HG02623 (cell line): ENCODE results near the gene DNM3.

Source experiments
- ATAC-seq: cut with Tn5 transposase; IDR thresholded peaks from one replicate; pipeline ENCODE4 v1.9.1; 2021; ENCODE audit warnings: moderate library complexity; ENCODE audit not compliant: unreplicated experiment

The DNM3 gene

DNA sequence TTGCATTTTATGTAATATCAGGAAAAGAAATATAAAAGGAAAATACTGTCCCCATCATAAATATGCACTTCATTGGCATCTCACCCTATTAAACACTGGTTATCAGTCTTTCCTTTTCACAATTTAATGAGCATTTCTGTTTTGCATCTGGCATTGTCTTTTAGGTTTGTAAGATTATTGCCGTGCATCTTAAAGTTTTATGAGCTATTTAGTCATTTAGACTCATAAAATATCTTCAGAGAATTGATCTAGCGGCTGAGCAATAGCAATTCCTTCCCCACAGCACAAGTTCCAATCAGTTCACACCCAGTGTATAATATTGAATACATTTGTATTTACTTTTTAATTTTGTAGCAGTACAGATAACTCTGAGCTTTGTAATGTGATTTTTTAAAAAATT is 466.8 kb downstream of the DNM3 start:
- ATAC-seq: no peak

DNA sequence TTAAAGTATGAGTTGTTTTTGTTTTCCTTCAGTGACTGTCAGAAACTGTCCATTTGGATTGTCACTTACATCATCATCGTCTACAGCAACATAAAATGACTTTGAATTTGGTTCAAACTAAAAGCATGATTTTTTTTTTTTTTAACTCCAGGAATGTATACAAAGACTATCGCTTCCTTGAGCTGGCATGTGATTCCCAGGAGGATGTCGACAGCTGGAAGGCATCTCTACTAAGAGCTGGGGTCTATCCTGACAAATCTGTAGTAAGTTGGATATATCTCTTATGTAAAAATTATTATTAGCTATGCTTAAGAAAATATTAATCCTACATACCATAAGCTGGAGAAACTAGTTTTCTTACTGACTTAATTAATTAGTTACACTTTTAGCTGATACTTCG is 467.3 kb downstream of the DNM3 start:
- no peak for ATAC-seq

DNA sequence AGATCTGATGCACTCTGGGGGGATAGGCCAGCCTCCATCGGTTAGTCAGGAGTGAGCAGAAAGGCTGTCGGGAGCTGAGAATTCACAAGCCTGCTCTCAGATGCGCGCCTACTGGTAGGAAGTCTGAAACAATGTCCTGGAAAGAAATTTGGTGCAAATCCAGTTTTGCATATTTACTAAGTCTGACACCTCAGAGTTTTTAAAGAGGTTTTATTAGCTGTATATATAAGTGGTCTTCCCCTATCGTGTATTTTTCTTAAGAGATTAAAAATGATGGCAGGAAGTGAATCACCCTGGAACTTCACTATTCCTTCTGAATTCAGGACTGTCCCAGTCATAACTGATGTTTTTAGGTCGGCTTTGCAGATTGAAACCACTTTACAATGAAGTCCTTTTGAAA is 479.4 kb downstream of the DNM3 start:
- no peak for ATAC-seq

DNA sequence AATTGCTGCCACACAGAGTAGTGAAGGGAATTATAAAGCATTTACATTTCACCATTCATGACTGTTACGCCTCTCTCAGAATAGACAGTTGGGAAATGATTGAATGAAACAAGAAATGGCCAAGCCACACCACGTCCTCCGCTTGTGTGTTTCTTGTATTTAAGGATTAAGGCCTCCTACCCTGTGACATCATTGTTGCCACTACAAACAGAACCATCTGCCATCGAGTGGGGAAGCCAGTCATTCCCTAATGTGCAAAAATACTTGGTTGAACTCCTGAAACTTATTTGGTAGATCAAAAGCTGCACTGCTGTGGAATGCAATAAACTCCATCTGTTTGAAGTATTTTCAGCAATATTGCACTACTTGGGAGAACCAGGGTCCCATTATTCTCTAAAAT is 480.2 kb downstream of the DNM3 start:
- ATAC-seq: no peak

- no peak for ATAC-seq
Measured at GRCh38 chr1:172322219-172323061, 481.1 kb downstream of the DNM3 start.

GRCh38 chr1:172323686-172324085 is 482.4 kb downstream of the DNM3 start:
- no peak for ATAC-seq

DNA sequence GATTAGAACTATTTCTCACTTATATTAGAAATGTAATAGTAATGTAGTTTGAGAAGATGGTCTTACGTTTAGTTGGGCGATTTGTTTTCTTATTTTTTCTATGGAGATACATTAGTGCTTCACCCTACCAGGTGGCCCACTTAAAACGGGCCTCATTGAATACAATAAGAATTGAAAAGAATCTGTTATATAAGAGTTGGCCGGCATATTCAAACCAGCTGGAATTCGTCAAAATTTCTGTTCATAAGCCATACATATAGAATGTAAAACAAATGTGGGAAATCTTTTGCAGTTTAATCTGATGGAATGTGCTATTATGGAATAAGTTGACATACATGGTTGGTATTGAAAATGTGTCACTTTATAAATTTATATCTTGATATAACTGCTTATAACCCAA is 482.8 kb downstream of the DNM3 start:
- no peak for ATAC-seq

DNA sequence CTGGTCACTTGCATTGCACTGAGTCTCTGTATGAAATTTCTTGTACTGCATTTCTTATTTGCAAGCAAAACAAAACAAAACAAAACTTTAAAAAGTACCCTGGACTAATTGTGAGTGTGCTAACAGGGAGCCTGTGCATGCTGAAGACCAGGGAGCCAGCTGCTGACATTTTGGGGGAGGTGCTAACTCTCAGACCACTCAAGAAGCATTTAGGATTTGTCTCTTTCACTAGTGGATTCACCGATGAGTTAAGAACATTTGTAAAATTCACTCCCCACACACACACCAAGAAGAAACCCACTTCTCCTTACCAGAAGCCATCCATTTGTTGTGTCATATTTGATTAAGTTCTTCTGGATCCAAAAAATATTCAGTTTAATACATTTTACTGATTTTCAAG is 483.5 kb downstream of the DNM3 start:
- ATAC-seq: no peak

DNA sequence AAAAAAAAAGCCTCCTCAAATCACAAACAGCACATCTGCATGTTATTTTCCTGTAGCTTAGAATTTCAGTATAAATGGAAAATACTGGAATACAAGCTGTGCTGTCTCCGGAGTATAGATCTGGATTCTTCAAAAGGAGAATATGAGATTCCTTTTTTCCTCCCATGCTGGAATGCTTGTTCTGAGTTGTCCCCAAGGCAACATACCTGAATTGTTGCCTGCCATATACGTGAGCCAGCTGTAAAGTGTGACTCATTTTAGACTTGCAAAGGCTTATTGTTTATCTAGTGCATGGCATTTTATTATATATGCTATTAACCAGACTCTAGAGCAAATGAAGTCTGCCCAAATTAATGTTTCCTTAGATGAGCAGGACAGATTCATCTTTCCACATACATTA is 484.2 kb downstream of the DNM3 start:
- ATAC-seq: no peak

- no peak for ATAC-seq
Measured at GRCh38 chr1:172326136-172326535, 484.8 kb downstream of the DNM3 start.

- no peak for ATAC-seq
Measured at GRCh38 chr1:172328266-172328665, 487.0 kb downstream of the DNM3 start.

DNA sequence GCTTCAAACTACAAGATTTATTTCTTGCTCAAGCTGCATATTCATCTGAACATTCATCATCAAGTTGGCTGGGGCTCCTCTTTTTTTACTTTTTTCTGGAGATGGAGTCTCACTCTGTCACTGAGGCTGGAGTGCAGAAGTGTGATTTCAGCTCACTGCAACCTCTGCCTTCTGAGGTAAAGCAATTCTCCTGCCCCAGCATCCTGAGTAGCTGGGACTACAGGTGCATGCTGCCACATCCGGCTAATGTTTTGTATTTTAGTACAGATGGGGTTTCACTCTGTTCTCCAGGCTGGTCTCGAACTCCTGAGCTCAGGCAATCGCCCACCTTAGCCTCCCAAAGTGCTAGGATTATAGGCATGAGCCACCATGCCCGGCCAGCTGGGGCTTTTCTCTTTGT is 490.9 kb downstream of the DNM3 start:
- no peak for ATAC-seq

- no peak for ATAC-seq
Measured at GRCh38 chr1:172335377-172335776, 494.1 kb downstream of the DNM3 start.

GRCh38 chr1:172338295-172338735 is 497.0 kb downstream of the DNM3 start:
- ATAC-seq: peak; percentile 31

- ATAC-seq: no peak
Measured at GRCh38 chr1:172339842-172340241, 498.5 kb downstream of the DNM3 start.

- ATAC-seq: no peak
Measured at GRCh38 chr1:172340520-172340919, 499.2 kb downstream of the DNM3 start.

- ATAC-seq: no peak
Measured at GRCh38 chr1:172341697-172342096, 500.4 kb downstream of the DNM3 start.

DNA sequence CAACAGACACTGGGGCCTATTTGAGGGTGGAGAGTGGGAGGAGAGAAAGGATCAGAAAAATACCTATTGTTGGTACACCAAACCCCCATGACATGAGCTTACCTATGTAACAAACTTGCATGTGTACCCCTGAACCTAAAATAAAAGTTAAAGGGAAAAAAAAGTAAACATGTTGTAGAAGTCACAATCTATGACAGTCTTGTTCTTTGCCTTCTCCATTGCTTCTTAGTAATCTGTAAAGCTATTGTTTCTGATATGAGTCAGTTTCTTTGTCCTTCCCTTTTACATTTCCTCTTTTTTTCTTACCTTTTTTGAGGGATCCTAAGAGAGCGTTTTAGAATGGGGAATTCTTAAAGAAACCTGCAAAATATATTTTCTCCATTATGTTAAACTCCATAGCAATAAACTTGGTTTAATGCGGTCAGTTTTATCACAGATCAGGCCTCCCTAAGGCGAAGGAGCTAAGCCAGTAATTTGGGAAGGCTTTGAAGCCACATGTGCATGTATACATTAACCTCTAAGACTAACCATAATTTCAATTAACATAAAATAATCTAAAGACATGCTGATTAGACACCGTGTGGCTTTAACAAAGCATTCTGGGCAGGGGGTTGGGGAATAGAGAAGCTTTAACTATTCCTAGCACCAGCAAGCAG is 501.4 kb downstream of the DNM3 start:
- no peak for ATAC-seq

GRCh38 chr1:172343240-172344160 is 502.2 kb downstream of the DNM3 start:
- ATAC-seq: no peak

GRCh38 chr1:172344444-172344843 is 503.1 kb downstream of the DNM3 start:
- no peak for ATAC-seq

DNA sequence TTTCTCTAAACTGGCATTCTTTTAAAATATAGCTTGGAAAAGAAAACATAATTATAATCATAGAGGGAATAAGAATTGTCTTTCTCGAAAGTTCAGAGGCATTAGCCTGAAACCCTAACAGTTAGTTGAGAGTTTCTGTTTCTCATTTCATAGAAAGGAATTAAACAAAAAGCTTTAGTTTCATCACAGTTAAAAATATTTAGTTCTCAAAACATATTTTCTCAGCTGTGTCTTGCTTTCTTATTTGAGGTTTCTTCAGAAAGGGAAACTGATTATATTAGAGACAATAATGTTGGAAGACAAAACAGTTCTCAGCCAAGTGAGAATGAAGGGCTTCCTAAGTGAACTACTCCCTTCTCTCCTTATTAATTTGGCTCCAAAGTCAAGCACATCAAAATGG is 503.8 kb downstream of the DNM3 start:
- peak; percentile 33 for ATAC-seq
